B cell (primary cell): ENCODE measurements around the gene DKK3.

Source experiments
- CTCF ChIP-seq: fragments of 200-600 bp; IDR thresholded peaks from one replicate; pipeline ENCODE4 v1.8.0; 2022; ENCODE audit warnings: antibody characterized with exemption, mild to moderate bottlenecking
- EZH2 ChIP-seq: IDR thresholded peaks from 2 replicates; pipeline ENCODE4 v1.6.1; 2012; ENCODE audit warnings: borderline replicate concordance, low read depth, mild to moderate bottlenecking, moderate library complexity, low read length; ENCODE audit not compliant: insufficient read depth, poor library complexity, severe bottlenecking

GRCh38 chr11:12053606-12054361, 45.4 kb upstream of the DKK3 start:
- no peak for TF ChIP-seq CTCF
- no peak for TF ChIP-seq EZH2
